Parathyroid adenoma (tissue), 2 donors: Measurements from ENCODE around the gene CCDC91.

Source experiments
- H2AFZ ChIP-seq: fragments of 300-600 bp; sonication (generic); one replicate; pipeline ENCODE4 v1.7.0; 2017; ENCODE audit warnings: antibody characterized with exemption, mild to moderate bottlenecking
- H3K27ac ChIP-seq: fragments of 300-600 bp; sonication (generic); one replicate; pipeline ENCODE4 v1.7.0; 2017
- H3K27me3 ChIP-seq: fragments of 300-600 bp; sonication (generic); one replicate; pipeline ENCODE4 v1.7.0; 2017; ENCODE audit warnings: low read length; ENCODE audit not compliant: control insufficient read depth, insufficient read depth
- H3K36me3 ChIP-seq: fragments of 300-600 bp; sonication (generic); one replicate; pipeline ENCODE4 v1.7.0; 2017; ENCODE audit warnings: low read length; ENCODE audit not compliant: control insufficient read depth, insufficient read depth
- H3K4me1 ChIP-seq: fragments of 300-600 bp; sonication (generic); one replicate; pipeline ENCODE4 v1.7.0; 2017; ENCODE audit warnings: control low read depth
- H3K4me2 ChIP-seq: fragments of 300-600 bp; sonication (generic); one replicate; pipeline ENCODE4 v1.7.0; 2017; ENCODE audit warnings: low read length
- H3K4me3 ChIP-seq: fragments of 300-600 bp; sonication (generic); one replicate; pipeline ENCODE4 v1.7.0; 2017; ENCODE audit warnings: low read depth, low read length
- H3K79me2 ChIP-seq: fragments of 300-600 bp; sonication (generic); one replicate; pipeline ENCODE4 v1.7.0; 2017; ENCODE audit warnings: control low read depth
- H3K9ac ChIP-seq: fragments of 300-600 bp; sonication (generic); one replicate; pipeline ENCODE4 v1.7.0; 2017; ENCODE audit warnings: mild to moderate bottlenecking
- H3K9me3 ChIP-seq: fragments of 300-600 bp; sonication (generic); one replicate; pipeline ENCODE4 v1.7.0; 2017; ENCODE audit warnings: low read length; ENCODE audit not compliant: control insufficient read depth
- CTCF ChIP-seq: fragments of 300-600 bp; sonication (generic); IDR thresholded peaks from one replicate; pipeline ENCODE4 v1.7.0; 2017; ENCODE audit warnings: antibody characterized with exemption, mild to moderate bottlenecking
- donor health status: primary hyperparathyroidism.

CCDC91 gene

GRCh38 chr12:28415755-28416154 lies 225.5 kb downstream of the CCDC91 start:
- Histone ChIP-seq H3K9ac (no peak overlapping the region), H3K4me2 (no peak overlapping the region), H3K36me3 (no peaks in the 10 kb centered on the region), H3K27me3 (no peaks in the 10 kb centered on the region), H3K4me1 (no peaks in the 10 kb centered on the region), H3K9me3 (no peaks in the 10 kb centered on the region), H3K27ac (no peak overlapping the region), H2AFZ (no peak overlapping the region), H3K4me3 (no peak overlapping the region), H3K79me2 (no peaks in the 10 kb centered on the region)
- no peak for TF ChIP-seq CTCF

GRCh38 chr12:28421374-28421773 lies 231.1 kb downstream of the CCDC91 start:
- Histone ChIP-seq H3K9me3 (no peaks in the 10 kb centered on the region), H3K4me3 (no peak overlapping the region), H3K9ac (no peak overlapping the region), H3K4me1 (no peaks in the 10 kb centered on the region), H3K27me3 (no peaks in the 10 kb centered on the region), H2AFZ (no peak overlapping the region), H3K36me3 (no peaks in the 10 kb centered on the region), H3K79me2 (no peaks in the 10 kb centered on the region), H3K4me2 (no peak overlapping the region), H3K27ac (no peak overlapping the region)
- TF ChIP-seq CTCF = no peak

- no peak overlapping the region for H2AFZ ChIP-seq
- no peak for TF ChIP-seq CTCF
- no peaks in the 10 kb centered on the region for H3K9me3 ChIP-seq
- no peak overlapping the region for H3K4me2 ChIP-seq
- H3K27me3 ChIP-seq = no peaks in the 10 kb centered on the region
- no peak overlapping the region for H3K4me3 ChIP-seq
- no peak overlapping the region for H3K9ac ChIP-seq
- H3K79me2 ChIP-seq = no peaks in the 10 kb centered on the region
- no peak overlapping the region for H3K27ac ChIP-seq
- H3K4me1 ChIP-seq = no peaks in the 10 kb centered on the region
- no peaks in the 10 kb centered on the region for H3K36me3 ChIP-seq
Observed at GRCh38 chr12:28424965-28425364, 234.7 kb downstream of the CCDC91 start.

GRCh38 chr12:28425526-28425925 lies 235.3 kb downstream of the CCDC91 start:
- no peak for TF ChIP-seq CTCF
- Histone ChIP-seq H3K79me2 (no peaks in the 10 kb centered on the region), H3K4me1 (no peaks in the 10 kb centered on the region), H3K36me3 (no peaks in the 10 kb centered on the region), H3K4me3 (no peak overlapping the region), H3K27me3 (no peaks in the 10 kb centered on the region), H3K9me3 (no peaks in the 10 kb centered on the region), H2AFZ (no peak overlapping the region), H3K9ac (no peak overlapping the region), H3K4me2 (no peak overlapping the region), H3K27ac (no peak overlapping the region)

GRCh38 chr12:28427046-28427445 lies 236.8 kb downstream of the CCDC91 start:
- Histone ChIP-seq H3K27me3 (no peaks in the 10 kb centered on the region), H3K9ac (no peak overlapping the region), H3K9me3 (no peaks in the 10 kb centered on the region), H3K4me1 (no peaks in the 10 kb centered on the region), H3K79me2 (no peaks in the 10 kb centered on the region), H2AFZ (no peak overlapping the region), H3K36me3 (no peaks in the 10 kb centered on the region), H3K27ac (no peak overlapping the region), H3K4me2 (no peak overlapping the region), H3K4me3 (no peak overlapping the region)
- TF ChIP-seq CTCF = no peak
